Inferior parietal cortex (tissue), 1 donor: ENCODE results near the gene TSPAN14.

Experiments used
- DNase-seq: peaks from one replicate; pipeline ENCODE4 v3.0.0-alpha.2; 2016; ENCODE audit errors: extremely low spot score

TSPAN14 gene

GRCh38 chr10:80421707-80422536 is 32.2 kb upstream of the TSPAN14 start:
- no peak for DNase-seq

- no peak for DNase-seq
Measured at GRCh38 chr10:80425901-80426300, 28.2 kb upstream of the TSPAN14 start.

- DNase-seq = no peak
Measured at GRCh38 chr10:80427541-80427940, 26.6 kb upstream of the TSPAN14 start.

- no peak for DNase-seq
Measured at GRCh38 chr10:80429521-80429973, 24.6 kb upstream of the TSPAN14 start.

GRCh38 chr10:80433134-80433533 is 21.0 kb upstream of the TSPAN14 start:
- no peak for DNase-seq

- DNase-seq = no peak
Measured at GRCh38 chr10:80436446-80437098, 17.5 kb upstream of the TSPAN14 start.

- no peak for DNase-seq
Measured at GRCh38 chr10:80437227-80437626, 16.9 kb upstream of the TSPAN14 start.

GRCh38 chr10:80441831-80442230 is 12.3 kb upstream of the TSPAN14 start:
- no peak for DNase-seq

- no peak for DNase-seq
Measured at GRCh38 chr10:80442879-80443278, 11.2 kb upstream of the TSPAN14 start.

GRCh38 chr10:80443531-80443974 is 10.6 kb upstream of the TSPAN14 start:
- no peak for DNase-seq

GRCh38 chr10:80444124-80444523 is 10.0 kb upstream of the TSPAN14 start:
- DNase-seq = no peak

GRCh38 chr10:80444646-80445319 is 9.3 kb upstream of the TSPAN14 start:
- DNase-seq = peak; percentile 79

GRCh38 chr10:80447436-80448190 is 6.5 kb upstream of the TSPAN14 start:
- DNase-seq = no peak

- DNase-seq = no peak
Measured at GRCh38 chr10:80448209-80448942, 5.7 kb upstream of the TSPAN14 start.

GRCh38 chr10:80449520-80449919 is 4.6 kb upstream of the TSPAN14 start:
- DNase-seq = no peak

- DNase-seq = no peak
Measured at GRCh38 chr10:80451132-80451531, 3.0 kb upstream of the TSPAN14 start.

GRCh38 chr10:80452069-80452468 is 2.0 kb upstream of the TSPAN14 start:
- DNase-seq = no peak

- no peak for DNase-seq
Measured at GRCh38 chr10:80452640-80453039, 1.5 kb upstream of the TSPAN14 start.

GRCh38 chr10:80453056-80453841 is 861 bp upstream of the TSPAN14 start:
- no peak for DNase-seq
